ENCODE measurements around the gene DNMT3A.

DNMT3A gene

DNA sequence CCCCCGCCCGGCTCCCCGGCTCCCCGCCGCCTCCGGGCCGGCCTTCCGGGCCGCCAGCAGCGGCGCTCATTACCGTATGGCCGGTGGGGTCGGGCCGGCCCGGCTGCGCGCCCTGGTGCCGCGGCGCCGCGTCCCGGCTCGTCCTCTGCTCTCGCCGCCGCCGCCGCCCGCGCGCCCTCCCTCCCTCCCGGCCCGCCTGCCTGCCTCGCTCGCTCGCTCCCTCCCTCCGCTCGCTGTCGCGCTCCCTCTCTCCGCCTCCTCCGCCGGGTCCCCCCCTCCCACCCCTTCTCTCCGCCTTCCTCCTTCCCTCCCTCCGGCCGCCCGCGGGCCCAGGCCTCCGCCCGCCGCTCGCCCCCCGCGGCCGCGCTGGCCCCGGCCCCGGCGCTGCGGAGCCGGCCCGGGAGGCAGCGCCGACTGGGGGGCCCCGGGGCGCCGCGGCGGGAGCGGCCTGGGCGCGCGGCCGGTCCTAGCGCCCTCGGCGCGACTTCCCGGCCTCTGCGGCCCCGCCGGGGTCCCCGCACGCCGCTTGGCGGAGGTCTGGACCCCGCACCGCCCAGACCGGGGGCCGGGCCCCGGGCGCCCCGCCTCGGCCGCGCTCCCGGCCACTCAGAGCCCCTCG lies at the start of gene DNMT3A:
TSS of gene DNMT3A (minus strand) at position 173 of the 619 bp plus-strand sequence. CDS start 27,941 bp downstream, outside the sequence.
- DNase-seq, result peak; percentile 53 to 58

DNA sequence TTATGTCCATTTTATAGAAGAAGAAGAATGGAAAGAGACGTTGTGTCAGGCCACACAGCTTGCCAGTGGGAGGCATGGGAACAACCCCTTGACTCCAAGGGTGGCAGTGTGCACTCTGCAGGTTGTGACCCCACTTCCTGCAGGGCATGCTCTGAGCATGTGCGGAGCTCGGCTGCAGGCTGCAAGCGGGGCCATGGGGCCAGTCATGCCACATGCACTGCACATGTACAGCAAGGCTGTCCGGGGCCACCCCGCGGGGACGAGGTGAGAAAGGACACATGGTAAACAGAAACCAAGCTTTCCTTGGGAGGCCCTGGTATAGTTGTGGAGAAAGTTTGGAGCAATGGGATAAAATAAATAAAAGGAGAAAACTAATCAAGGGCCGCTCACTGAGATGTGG lies 47.4 kb upstream of the DNMT3A start:
- DNase-seq, result no peak

GRCh38 chr2:25388491-25388890 lies 46.8 kb upstream of the DNMT3A start:
- no peak for DNase-seq

GRCh38 chr2:25387876-25388449 lies 46.2 kb upstream of the DNMT3A start:
- no peak for DNase-seq

DNA sequence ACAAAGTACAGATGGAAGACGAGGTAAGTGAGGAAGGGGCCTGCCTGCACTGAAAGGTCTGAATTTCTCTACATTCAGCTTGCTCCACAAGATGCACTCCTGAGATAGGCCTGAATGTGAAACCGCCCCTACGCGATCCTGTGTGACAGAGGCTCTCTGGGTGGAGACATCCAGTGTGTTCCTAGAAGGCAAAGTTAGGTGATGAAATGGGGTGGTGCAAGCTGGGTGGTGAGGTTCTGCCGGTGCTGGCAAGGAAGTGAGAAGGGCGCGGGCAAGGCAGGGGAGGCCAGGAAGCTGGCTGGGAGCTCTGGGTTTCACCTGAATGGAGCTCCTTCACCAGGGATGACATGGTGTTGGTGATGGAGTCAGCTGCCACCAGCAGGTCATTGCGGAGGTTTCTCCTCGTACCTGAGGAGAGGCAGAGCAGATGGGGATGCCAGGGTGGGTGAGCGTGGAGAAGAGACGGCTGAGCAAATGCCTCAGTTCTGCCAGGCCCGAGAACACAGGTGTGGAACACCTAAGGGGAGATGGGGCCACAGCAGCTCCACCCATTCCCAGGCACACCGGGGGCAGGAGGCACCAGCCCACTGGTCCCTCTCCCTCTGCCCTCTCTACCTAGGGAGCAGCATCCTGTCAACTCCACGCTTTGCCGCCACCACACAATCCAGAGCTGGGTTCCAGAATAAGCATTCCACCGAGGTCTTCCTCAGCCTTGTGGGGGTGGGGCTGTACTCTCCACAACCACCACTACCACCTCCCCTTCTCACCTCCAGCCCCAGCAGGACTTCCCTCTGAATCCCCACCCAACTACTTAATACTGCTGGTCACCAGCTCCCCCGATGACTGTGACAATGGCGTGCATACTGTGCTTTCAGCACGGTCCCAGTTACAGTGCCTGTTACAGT lies 45.5 kb upstream of the DNMT3A start:
- no peak for DNase-seq

DNA sequence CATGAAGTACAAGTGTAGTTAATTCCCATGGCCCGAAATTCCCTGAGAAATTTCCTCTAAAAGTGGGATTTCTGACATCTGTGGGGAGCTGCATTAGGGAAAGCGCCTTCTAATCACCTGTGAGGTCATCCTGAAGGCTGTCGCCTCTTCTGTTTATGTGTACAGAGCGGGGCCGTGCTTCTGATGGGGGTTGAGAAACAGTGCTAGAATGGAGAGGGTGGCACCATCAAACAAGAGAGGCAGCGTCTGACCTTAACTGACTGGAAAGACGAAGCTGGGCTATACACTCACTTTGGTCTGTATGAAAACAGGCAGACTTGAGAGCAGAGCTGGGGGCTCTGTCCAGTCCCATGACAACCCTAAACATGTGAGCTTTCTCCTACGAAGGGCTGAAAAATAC lies 44.2 kb upstream of the DNMT3A start:
- no peak for DNase-seq

- no peak for DNase-seq
Measured at GRCh38 chr2:25383806-25384205, 42.1 kb upstream of the DNMT3A start.

DNA sequence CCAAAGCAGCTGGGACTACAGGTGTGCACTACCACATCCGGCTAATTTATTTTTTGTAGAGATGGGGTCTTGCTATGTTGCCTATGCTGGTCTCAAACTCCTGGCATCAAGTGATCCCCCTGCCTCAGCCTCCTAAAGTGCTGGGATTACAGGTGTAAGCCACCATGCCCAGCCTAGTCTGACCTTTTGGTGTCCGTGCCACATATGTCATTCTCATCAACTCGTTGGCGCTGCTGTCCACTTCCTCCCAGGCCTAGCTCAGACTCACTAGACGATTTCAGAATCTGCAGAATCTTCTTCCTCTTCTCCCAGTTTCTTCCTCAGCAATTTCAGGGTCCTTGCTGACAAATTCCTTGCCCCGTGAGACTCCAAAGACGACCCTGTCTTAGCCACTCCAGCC lies 39.8 kb upstream of the DNMT3A start:
- DNase-seq, result no peak

- no peak for DNase-seq
Measured at GRCh38 chr2:25380586-25381375, 39.1 kb upstream of the DNMT3A start.

GRCh38 chr2:25380023-25380422 lies 38.3 kb upstream of the DNMT3A start:
- DNase-seq, result no peak

GRCh38 chr2:25379535-25379934 lies 37.8 kb upstream of the DNMT3A start:
- DNase-seq, result no peak

- DNase-seq, result no peak
Measured at GRCh38 chr2:25378731-25379490, 37.2 kb upstream of the DNMT3A start.

- no peak for DNase-seq
Measured at GRCh38 chr2:25377822-25378421, 36.2 kb upstream of the DNMT3A start.

GRCh38 chr2:25376750-25377621 lies 35.3 kb upstream of the DNMT3A start:
- DNase-seq, result peak; percentile 94

DNA sequence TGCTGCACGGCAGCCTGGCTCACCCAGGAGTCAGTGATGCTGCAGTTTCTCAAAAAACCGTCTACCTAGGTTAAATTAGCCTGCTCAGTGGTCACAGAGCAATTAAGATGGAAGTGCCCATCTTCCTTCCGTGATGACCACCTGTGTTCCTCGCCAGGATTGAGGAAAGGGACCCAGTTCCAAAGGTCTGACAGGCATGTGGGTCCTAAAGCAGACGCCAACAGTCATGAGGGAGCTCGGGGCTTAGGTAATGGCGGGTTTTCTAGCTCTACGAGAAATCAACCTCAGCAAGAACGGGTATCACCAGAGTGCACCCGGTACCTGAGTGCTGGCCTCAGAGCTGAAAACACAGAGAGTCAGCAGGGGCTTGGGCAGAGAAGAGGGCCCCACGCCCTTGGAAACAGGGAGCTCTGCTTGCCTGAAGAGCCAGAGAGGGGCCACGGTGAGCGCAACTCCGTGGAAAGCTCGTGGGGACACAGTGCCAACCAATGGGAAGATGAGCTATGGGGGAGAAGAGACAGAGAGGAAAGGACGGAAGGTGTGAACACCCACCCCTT lies 34.3 kb upstream of the DNMT3A start:
- DNase-seq, result no peak

DNA sequence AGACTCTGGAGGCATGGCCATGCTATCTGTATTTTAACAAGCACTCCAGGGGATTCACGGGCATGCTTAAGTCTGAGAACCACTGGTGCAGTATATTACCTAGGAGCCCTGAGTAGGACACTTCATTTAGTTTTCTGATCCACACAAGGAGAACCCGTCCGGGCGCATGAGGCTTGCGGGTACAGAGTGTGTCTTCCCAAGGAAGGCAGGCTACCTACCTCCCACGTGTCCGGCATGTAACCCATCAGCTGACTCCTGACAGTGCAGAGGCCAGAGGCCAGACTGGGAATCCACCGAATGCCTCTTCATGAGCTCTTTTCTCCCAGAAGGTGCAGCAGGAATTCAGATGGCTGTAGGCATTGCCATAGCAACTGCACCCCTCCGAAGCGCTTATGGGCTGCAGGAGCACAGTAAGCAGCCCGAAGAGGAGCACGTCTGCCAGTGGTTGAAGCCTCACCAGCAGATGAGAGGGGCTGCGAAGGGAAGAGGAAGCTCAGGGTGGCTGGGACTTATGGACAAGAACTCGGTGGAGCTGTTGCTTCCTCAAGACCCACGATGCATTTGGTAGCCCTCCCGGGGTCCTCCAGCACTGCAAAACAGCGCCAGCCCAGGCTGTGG lies 33.8 kb upstream of the DNMT3A start:
- no peak for DNase-seq

- DNase-seq, result no peak
Measured at GRCh38 chr2:25374827-25375226, 33.1 kb upstream of the DNMT3A start.

GRCh38 chr2:25374411-25374810 lies 32.7 kb upstream of the DNMT3A start:
- no peak for DNase-seq

GRCh38 chr2:25373269-25373981 lies 31.7 kb upstream of the DNMT3A start:
- no peak for DNase-seq
